Central memory CD8-positive, alpha-beta T cell (primary cell): Measurements from ENCODE around the gene ZNF652.
"Not testable (repeated sequence)": the region's sequence is repeated elsewhere in the genome, so short reads cannot be mapped to it uniquely, and the experiment has no call there.

Experiments
- ATAC-seq: fragments of 150-1000 bp; cut with Tn5 transposase; replicated peaks from 2 replicates; pipeline ENCODE4 v1.10.0; 2022; ENCODE audit warnings: mild to moderate bottlenecking, moderate FRiP score, moderate number of reproducible peaks; ENCODE audit not compliant: poor library complexity, severe bottlenecking; ENCODE audit errors: extremely low read depth
- DNase-seq, 2 donors: peaks; one replicate each; pipeline ENCODE4 v3.0.0; 2021; ENCODE audit warnings: low spot score in 2 of 2
- H3K27ac Mint-ChIP-seq: one replicate; pipeline ENCODE4 v1.8.0; 2022; ENCODE audit warnings: low read depth, mild to moderate bottlenecking, moderate library complexity, mixed read lengths
- H3K27me3 Mint-ChIP-seq: one replicate; pipeline ENCODE4 v1.8.0; 2022; ENCODE audit warnings: mixed read lengths
- H3K36me3 Mint-ChIP-seq: one replicate; pipeline ENCODE4 v1.8.0; 2022; ENCODE audit warnings: mild to moderate bottlenecking, moderate library complexity, mixed read lengths; ENCODE audit not compliant: insufficient read depth
- H3K4me1 Mint-ChIP-seq: one replicate; pipeline ENCODE4 v1.8.0; 2022; ENCODE audit warnings: mixed read lengths
- H3K4me3 Mint-ChIP-seq: one replicate; pipeline ENCODE4 v1.8.0; 2022; ENCODE audit warnings: mild to moderate bottlenecking, moderate library complexity, mixed read lengths
- H3K9me3 Mint-ChIP-seq: one replicate; pipeline ENCODE4 v1.8.0; 2022; ENCODE audit warnings: mixed read lengths

Gene ZNF652

GRCh38 chr17:49381033-49381432, 19.0 kb upstream of the ZNF652 start:
- Mint-ChIP-seq H3K4me3 (no peak overlapping the region), H3K27ac (no peak overlapping the region), H3K4me1 (peaks cover 5% of the 10 kb centered on the region), H3K27me3 (no peaks in the 10 kb centered on the region), H3K9me3 (no peaks in the 10 kb centered on the region), H3K36me3 (peaks cover 1% of the 10 kb centered on the region)
- ATAC-seq (no peak), DNase-seq (no peak)

DNA sequence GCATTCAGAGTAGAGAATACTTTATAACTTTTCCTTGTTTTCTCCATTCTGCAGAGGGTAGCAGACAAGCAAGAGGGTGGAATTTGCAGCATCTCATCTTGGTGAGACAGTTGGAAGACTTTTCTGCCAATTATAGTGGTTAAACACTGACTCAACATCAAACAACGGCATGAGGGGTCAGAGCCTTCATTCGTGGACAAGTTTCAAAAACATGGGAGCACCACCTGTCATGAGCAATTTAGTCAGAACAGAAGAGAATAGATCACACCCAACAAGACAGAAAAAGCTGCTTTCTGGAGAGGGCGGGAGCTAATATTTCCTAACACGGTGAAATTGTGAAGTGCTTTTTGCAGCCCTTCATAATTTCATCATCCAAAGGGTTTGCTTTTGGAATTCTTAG, 17.9 kb upstream of the ZNF652 start:
- peaks cover 1% of the 10 kb centered on the region for H3K36me3 Mint-ChIP-seq
- H3K27ac Mint-ChIP-seq = no peak overlapping the region
- H3K9me3 Mint-ChIP-seq = no peaks in the 10 kb centered on the region
- DNase-seq (no peak), ATAC-seq (no peak)
- H3K4me1 Mint-ChIP-seq = peaks cover 5% of the 10 kb centered on the region
- no peaks in the 10 kb centered on the region for H3K27me3 Mint-ChIP-seq
- H3K4me3 Mint-ChIP-seq = no peak overlapping the region

DNA sequence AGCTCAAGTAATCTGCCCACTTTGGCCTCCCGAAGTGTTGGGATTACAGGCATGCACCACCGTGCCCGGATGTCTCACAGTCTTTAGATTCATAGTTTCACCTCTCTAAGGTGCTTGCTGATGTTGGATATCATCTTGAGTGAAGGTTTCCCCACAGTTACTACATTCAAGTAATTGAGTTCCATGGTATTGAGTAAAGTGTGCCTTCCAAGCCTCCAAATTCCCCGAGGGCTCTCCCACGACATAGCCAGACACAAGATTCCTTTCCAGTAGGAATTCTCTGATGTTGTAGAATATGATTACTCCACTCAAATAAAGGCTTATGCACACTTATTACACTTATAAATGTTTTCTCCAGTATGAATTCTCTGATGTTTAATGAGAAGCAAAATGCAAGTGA, 16.3 kb upstream of the ZNF652 start:
- DNase-seq = no peak
- no peaks in the 10 kb centered on the region for H3K27me3 Mint-ChIP-seq
- no peak for ATAC-seq
- H3K36me3 Mint-ChIP-seq = peaks cover 5% of the 10 kb centered on the region
- no peaks in the 10 kb centered on the region for H3K9me3 Mint-ChIP-seq
- H3K4me1 Mint-ChIP-seq = no peaks in the 10 kb centered on the region
- no peak overlapping the region for H3K4me3 Mint-ChIP-seq
- H3K27ac Mint-ChIP-seq = no peak overlapping the region

- H3K27me3 Mint-ChIP-seq = no peaks in the 10 kb centered on the region
- no peaks in the 10 kb centered on the region for H3K9me3 Mint-ChIP-seq
- H3K27ac Mint-ChIP-seq = no peak overlapping the region
- H3K4me3 Mint-ChIP-seq = no peak overlapping the region
- DNase-seq = no peak
- H3K4me1 Mint-ChIP-seq = no peaks in the 10 kb centered on the region
- H3K36me3 Mint-ChIP-seq = peaks cover 6% of the 10 kb centered on the region
- no peak for ATAC-seq
Observed at GRCh38 chr17:49375544-49375943, 13.5 kb upstream of the ZNF652 start.

GRCh38 chr17:49373115-49373514, 11.1 kb upstream of the ZNF652 start:
- no peak for DNase-seq
- Mint-ChIP-seq H3K4me1 (peaks cover under 1% of the 10 kb centered on the region), H3K36me3 (peaks cover 5% of the 10 kb centered on the region), H3K27ac (no peak overlapping the region), H3K9me3 (no peaks in the 10 kb centered on the region), H3K27me3 (no peaks in the 10 kb centered on the region), H3K4me3 (no peak overlapping the region)
- no peak for ATAC-seq

- no peaks in the 10 kb centered on the region for H3K27me3 Mint-ChIP-seq
- H3K36me3 Mint-ChIP-seq = peaks cover 5% of the 10 kb centered on the region
- no peak for ATAC-seq
- H3K4me1 Mint-ChIP-seq = peaks cover 8% of the 10 kb centered on the region
- no peaks in the 10 kb centered on the region for H3K9me3 Mint-ChIP-seq
- no peak overlapping the region for H3K4me3 Mint-ChIP-seq
- no peak for DNase-seq
- no peak overlapping the region for H3K27ac Mint-ChIP-seq
Observed at GRCh38 chr17:49372425-49372824, 10.4 kb upstream of the ZNF652 start.

GRCh38 chr17:49370971-49371834, 9.2 kb upstream of the ZNF652 start:
- H3K27ac Mint-ChIP-seq = peak overlapping the region; percentile 55
- peaks cover 5% of the 10 kb centered on the region for H3K36me3 Mint-ChIP-seq
- no peak overlapping the region for H3K4me3 Mint-ChIP-seq
- no peak for ATAC-seq
- H3K9me3 Mint-ChIP-seq = no peaks in the 10 kb centered on the region
- no peaks in the 10 kb centered on the region for H3K27me3 Mint-ChIP-seq
- peaks cover 11% of the 10 kb centered on the region for H3K4me1 Mint-ChIP-seq
- DNase-seq = no peak

- peaks cover 5% of the 10 kb centered on the region for H3K36me3 Mint-ChIP-seq
- ATAC-seq (no peak), DNase-seq (no peak)
- no peaks in the 10 kb centered on the region for H3K9me3 Mint-ChIP-seq
- no peaks in the 10 kb centered on the region for H3K27me3 Mint-ChIP-seq
- no peak overlapping the region for H3K4me3 Mint-ChIP-seq
- no peak overlapping the region for H3K27ac Mint-ChIP-seq
- peaks cover 22% of the 10 kb centered on the region for H3K4me1 Mint-ChIP-seq
Observed at GRCh38 chr17:49369760-49370159, 7.7 kb upstream of the ZNF652 start.

DNA sequence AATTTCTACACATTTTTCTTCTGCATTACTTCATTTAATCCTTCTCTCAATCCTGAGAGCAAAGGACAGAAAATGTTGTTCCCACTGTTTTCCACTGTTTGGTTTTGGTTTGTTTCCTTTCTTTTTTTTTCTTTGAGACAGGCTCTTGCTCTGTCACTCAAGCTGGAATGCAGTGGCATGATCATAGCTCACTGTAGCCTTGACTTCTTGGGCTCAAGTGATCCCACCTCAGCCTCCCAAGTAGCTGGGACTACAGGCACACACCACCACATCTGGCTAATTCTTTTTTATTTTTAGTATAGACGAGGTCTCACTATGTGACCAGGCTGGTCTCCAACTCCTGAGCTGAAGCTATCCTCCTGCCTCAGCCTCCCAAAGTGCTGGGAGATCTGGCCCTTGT, 7.0 kb upstream of the ZNF652 start:
- Mint-ChIP-seq H3K27ac (no peak overlapping the region), H3K4me3 (no peak overlapping the region), H3K36me3 (peaks cover 5% of the 10 kb centered on the region), H3K4me1 (peaks cover 22% of the 10 kb centered on the region), H3K9me3 (no peaks in the 10 kb centered on the region), H3K27me3 (no peaks in the 10 kb centered on the region)
- DNase-seq (no peak), ATAC-seq (no peak)

- Mint-ChIP-seq H3K27me3 (no peaks in the 10 kb centered on the region), H3K9me3 (no peaks in the 10 kb centered on the region), H3K4me1 (peaks cover 35% of the 10 kb centered on the region), H3K36me3 (peaks cover 17% of the 10 kb centered on the region), H3K4me3 (peak overlapping the region; percentile 59), H3K27ac (peak overlapping the region; percentile 29)
- DNase-seq (no peak), ATAC-seq (no peak)
Observed at GRCh38 chr17:49365667-49366066, 3.6 kb upstream of the ZNF652 start.

DNA sequence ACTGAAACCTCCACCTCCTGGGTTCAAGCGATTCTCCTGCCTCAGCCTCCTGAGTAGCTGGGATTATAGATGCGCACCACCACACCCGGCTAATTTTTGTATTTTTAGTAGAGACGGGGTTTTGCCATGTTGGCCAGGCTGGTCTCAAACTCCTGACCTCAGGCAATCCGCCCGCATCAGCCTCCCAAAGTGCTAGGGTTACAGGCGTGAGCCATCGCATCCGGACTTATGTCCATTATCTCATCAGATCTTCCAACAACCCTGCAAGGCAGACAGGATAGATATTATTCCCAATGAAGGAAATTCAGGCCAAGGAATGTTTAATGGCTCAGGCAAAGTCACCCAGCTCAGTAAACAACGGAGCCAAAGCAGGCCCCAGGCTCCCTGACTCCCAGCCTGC, 3.1 kb upstream of the ZNF652 start:
- not testable (repeated sequence) for H3K27me3 Mint-ChIP-seq, DNase-seq, H3K4me3 Mint-ChIP-seq, ATAC-seq, H3K9me3 Mint-ChIP-seq, H3K27ac Mint-ChIP-seq
- Mint-ChIP-seq H3K36me3 (peaks cover 19% of the 10 kb centered on the region), H3K4me1 (peaks cover 41% of the 10 kb centered on the region)

DNA sequence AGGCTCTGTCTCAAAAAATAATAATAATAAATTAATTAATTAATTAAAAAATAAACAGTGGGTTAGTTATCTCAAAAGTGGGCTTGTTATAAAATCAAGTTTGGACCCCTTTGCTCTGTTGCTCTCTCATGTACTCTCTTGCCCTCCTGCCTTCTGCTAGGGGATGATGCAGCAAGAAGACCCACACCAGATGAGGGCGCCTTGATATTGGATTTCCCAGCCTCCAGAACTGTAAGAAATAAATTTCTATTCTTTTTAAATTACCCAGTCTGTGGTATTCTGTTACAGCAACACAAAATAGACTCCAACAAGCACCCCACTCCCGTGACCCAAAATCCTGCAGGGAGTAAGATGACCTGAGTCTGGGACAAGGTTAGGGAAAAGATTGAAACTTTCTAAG, 2.1 kb upstream of the ZNF652 start:
- H3K4me3 Mint-ChIP-seq = no peak overlapping the region
- DNase-seq (no peak), ATAC-seq (no peak)
- no peaks in the 10 kb centered on the region for H3K9me3 Mint-ChIP-seq
- no peak overlapping the region for H3K27ac Mint-ChIP-seq
- no peaks in the 10 kb centered on the region for H3K27me3 Mint-ChIP-seq
- H3K36me3 Mint-ChIP-seq = peaks cover 21% of the 10 kb centered on the region
- peaks cover 50% of the 10 kb centered on the region for H3K4me1 Mint-ChIP-seq

DNA sequence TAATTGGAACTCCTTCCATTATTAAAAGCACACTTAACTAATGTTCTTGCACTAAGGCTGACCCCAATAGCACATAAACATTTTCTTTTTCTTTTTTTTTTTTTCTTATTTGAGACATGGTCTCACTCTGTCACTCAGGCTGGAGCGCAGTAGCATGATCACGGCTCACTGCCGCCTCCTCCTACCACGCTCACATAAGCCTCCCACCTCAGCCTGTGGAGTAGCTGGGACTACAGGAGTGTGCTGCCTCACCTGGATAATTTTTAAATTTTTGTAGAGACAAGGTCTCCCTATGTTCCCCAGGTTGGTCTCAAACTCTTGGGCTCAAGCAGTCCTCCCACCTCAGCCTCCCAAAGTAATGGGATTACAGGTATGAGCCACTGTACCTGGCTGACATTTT, 1.2 kb upstream of the ZNF652 start:
- peaks cover 23% of the 10 kb centered on the region for H3K36me3 Mint-ChIP-seq
- H3K4me1 Mint-ChIP-seq = peaks cover 59% of the 10 kb centered on the region
- H3K27me3 Mint-ChIP-seq = no peaks in the 10 kb centered on the region
- peak overlapping the region; percentile 78 for H3K4me3 Mint-ChIP-seq
- no peak for DNase-seq
- no peak for ATAC-seq
- no peak overlapping the region for H3K27ac Mint-ChIP-seq
- no peaks in the 10 kb centered on the region for H3K9me3 Mint-ChIP-seq
